Spleen (tissue), 7 donors: ENCODE data around the gene NBPF26.
"Not testable (repeated sequence)": the region's sequence is repeated elsewhere in the genome, so short reads cannot be mapped to it uniquely, and the experiment has no call there.

Source experiments
- POLR2A ChIP-seq, 3 donors: fragments of 450-650 bp; IDR thresholded peaks; one replicate each; pipeline ENCODE4 v1.5.1; 2017; ENCODE audit warnings: antibody characterized with exemption in 3 of 3, mild to moderate bottlenecking in 1 of 3
- POLR2AphosphoS5 ChIP-seq, 3 donors: sonication (generic); formaldehyde crosslinking; IDR thresholded peaks; one replicate each; pipeline ENCODE4 v1.5.1; 2017; ENCODE audit warnings: antibody characterized with exemption in 3 of 3
- TF ChIP-seq, protein P1 (sequence below), 11 experiments: fragments of 200-600 bp in 7 of 11; fragments of 450-650 bp in 4 of 11; sonication (generic) in 4 of 11; IDR thresholded peaks in 8 of 11; conservative IDR thresholded peaks in 3 of 11; 1 replicate in 7 of 11; 2 replicates in 4 of 11; pipeline versions ENCODE4 v1.4.0 to v1.8.0; 2016 to 2021; ENCODE audit warnings: antibody characterized with exemption in 11 of 11, inconsistent platforms in 4 of 11, mild to moderate bottlenecking in 1 of 11
- donor health status: DM: no; HTN: no; CAD: no; lungs with moderate emphysema.
- donor health status: DM: no; HTN: no; CAD: no.
- donor health status: DM: no; HTN: no; CAD: no.

DNA sequence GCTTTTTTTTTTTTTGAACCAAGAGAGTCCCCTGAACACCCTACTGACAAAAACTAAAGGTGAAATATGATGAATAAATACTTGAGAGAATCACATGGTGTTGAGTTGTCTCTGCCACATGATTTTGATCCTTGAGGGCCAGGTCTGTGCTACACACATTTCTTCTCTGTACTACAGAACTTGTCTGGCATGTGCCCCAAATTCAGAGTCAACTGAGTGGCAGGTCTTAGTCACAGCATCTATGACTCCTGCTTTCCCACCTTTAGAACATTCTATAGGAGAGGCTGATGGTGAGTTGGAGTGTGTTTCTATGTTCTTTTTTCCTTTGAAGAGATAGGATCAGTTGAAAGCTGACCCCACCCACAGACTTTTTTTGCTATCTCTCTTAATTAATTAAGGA lies 5.1 kb downstream of the NBPF26 start:
- TF ChIP-seq, protein P1, sequence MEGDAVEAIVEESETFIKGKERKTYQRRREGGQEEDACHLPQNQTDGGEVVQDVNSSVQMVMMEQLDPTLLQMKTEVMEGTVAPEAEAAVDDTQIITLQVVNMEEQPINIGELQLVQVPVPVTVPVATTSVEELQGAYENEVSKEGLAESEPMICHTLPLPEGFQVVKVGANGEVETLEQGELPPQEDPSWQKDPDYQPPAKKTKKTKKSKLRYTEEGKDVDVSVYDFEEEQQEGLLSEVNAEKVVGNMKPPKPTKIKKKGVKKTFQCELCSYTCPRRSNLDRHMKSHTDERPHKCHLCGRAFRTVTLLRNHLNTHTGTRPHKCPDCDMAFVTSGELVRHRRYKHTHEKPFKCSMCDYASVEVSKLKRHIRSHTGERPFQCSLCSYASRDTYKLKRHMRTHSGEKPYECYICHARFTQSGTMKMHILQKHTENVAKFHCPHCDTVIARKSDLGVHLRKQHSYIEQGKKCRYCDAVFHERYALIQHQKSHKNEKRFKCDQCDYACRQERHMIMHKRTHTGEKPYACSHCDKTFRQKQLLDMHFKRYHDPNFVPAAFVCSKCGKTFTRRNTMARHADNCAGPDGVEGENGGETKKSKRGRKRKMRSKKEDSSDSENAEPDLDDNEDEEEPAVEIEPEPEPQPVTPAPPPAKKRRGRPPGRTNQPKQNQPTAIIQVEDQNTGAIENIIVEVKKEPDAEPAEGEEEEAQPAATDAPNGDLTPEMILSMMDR (IDR thresholded peaks at IDR 0.05 in 8 of 11, conservative IDR thresholded peaks at IDR 0.05 in 3 of 11): not testable (repeated sequence)
- not testable (repeated sequence) for TF ChIP-seq POLR2A, POLR2AphosphoS5 (IDR thresholded peaks at IDR 0.05)
